Pons (tissue), 1 donor: ENCODE results near the gene SLC16A4.
"Not testable (repeated sequence)": the region's sequence is repeated elsewhere in the genome, so short reads cannot be mapped to it uniquely, and the experiment has no call there.

ENCODE experiments used
- DNase-seq: peaks from one replicate; pipeline ENCODE4 v3.0.0-alpha.2; 2016; ENCODE audit warnings: low spot score

SLC16A4 gene

GRCh38 chr1:110408488-110408887 lies 17.7 kb upstream of the SLC16A4 start:
- DNase-seq, result no peak

- peak; percentile 86 for DNase-seq
These were observed 16.7 kb upstream of the SLC16A4 start, which contains the start of gene LAMTOR5 for GRCh38 chr1:110407260-110408210. LAMTOR5 (minus strand) TSS chr1:110407694; CDS start chr1:110407620, 74 bp downstream.

- not testable (repeated sequence) for DNase-seq
These were observed 15.6 kb upstream of the SLC16A4 start for GRCh38 chr1:110406407-110406806.

- no peak for DNase-seq
These were observed 13.6 kb upstream of the SLC16A4 start for GRCh38 chr1:110404401-110404800.

GRCh38 chr1:110403805-110404204 lies 13.0 kb upstream of the SLC16A4 start:
- DNase-seq, result no peak

DNA sequence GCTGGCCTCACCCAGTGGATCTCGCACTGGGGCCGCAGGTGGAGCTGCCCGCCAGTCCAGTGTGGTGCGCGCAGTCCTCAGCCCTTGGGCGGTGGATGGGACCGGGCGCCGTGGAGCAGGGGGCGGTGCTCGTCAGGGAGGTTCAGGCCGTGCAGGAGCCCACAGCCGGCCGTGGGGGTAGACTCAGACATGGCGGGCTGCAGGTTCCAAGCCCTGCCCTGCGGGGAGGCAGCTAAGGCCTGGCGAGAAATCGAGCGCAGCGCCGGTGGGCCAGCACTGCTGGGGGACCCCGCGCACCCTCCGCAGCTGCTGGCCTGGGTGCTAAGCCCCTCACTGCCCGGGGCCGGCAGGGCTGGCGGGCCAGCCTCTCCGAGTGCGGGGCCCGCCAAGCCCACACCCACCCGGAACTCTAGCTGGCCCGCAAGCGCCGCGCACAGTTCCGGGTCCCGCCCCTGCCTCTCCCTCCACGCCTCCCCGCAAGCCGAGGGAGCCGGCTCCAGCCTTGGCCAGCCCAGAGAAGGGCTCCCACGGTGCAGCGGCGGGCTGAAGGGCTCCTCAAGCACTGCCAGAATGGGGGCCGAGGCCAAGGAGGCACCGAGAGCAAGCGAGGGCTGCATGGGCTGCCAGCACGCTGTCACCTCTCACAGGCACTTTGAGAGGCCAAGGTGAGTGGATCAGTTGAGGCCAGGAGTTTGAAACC lies 5.6 kb upstream of the SLC16A4 start:
- not testable (repeated sequence) for DNase-seq

DNA sequence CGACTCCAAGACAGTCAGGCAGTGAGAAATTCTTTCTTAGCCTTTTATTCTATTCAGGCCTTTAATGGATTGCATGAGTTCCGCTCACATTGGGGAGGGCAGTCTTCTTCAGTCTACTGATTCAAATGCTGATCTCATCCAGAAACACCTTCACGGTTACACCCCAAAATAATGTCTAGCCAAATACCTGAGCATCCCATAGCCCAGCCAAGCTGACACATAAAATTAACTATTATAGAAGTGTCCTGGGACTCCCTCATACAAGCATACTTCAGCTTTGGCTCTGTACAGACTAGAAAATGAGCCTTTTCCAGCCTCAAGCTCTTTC lies 3.6 kb upstream of the SLC16A4 start:
- no peak for DNase-seq

- no peak for DNase-seq
These were observed 3.1 kb upstream of the SLC16A4 start for GRCh38 chr1:110393691-110394492.

GRCh38 chr1:110393286-110393685 lies 2.5 kb upstream of the SLC16A4 start:
- DNase-seq, result no peak

- DNase-seq, result peak; percentile 7
These were observed 730 bp downstream of the SLC16A4 start for GRCh38 chr1:110390096-110390495.

DNA sequence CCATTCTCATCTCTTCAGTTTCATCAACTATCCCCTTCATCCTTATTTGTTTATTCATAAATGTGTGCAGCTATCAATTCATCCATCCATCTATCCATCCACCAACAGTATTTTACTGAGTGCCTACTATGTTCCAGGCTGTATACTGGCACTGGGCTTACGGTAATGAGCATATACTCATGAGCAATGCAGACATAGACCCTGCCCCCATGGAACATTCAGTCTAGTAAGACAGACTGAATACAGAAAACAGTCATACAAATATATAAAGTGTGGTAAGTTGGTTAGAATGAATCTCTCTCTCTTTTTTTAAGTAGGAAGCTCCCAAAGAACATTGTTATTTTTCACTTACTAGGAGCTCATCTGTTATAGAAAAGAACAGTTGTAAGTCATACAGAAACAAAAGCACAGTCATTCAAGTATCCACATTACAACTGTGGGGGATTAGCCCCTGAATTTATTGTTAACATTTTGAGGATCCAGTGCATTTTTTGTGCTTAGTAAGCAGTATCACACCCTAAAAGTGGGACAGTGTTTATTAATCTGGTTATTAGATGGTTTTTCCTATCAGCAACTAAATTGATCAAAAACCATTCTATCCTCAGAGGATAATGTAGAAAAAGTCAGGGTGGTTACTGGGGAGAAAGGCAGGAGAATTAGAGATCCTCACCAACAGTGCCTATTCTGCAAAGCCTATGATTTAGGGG lies 3.6 kb downstream of the SLC16A4 start:
- no peak for DNase-seq

DNA sequence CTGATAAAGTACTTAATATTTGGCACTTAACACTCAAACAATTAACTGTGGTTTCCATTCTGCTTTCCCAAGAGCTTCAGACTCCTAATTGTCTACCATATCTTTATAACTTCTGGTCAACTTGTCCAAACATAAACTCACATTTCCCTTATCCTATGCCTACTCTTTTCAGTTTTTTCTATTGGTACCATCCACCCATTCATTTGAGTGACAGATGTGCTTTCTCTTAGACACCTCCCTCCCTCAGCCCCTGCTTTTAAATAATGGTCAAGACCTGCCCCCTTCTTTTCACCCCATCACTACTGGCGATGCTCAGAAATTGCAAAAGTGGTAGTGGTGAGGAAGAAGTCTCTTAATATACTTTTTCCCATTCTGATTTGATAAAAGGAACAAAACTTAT lies 5.5 kb downstream of the SLC16A4 start:
- no peak for DNase-seq

DNA sequence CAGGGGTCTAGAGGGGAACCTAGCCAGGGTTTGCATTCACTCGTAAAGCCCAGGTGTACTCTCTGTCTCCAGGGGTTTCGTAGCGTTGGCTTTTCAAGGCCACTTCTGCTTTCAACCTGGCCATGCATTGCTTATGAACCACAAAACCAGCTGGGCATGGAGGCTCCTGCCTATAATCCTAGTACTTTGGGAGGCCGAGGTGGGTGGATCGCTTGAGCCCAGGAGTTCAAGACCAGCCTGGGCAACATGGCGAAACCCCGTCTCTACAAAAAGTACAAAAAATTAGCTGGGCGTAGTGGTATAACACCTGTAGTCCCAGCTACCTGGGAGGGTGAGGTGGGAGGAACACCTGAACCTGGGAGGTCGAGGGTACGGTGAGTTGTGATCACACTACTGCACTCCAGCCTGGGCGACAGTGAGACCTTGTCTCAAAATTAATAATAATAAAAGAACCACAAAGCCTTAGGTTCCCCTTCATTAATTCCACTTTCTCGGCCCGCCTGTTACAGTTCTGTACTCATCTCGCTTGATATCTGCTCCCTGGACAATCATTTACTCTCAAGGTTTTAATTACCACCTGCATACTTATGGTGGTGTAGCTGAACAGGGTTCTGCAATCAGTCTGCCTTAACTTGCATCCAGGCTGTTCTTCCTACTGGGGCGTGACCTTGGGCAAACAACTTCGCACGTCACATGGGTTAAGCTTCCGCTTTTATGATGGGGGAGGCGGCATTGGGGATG lies 6.1 kb downstream of the SLC16A4 start:
- DNase-seq, result no peak

DNA sequence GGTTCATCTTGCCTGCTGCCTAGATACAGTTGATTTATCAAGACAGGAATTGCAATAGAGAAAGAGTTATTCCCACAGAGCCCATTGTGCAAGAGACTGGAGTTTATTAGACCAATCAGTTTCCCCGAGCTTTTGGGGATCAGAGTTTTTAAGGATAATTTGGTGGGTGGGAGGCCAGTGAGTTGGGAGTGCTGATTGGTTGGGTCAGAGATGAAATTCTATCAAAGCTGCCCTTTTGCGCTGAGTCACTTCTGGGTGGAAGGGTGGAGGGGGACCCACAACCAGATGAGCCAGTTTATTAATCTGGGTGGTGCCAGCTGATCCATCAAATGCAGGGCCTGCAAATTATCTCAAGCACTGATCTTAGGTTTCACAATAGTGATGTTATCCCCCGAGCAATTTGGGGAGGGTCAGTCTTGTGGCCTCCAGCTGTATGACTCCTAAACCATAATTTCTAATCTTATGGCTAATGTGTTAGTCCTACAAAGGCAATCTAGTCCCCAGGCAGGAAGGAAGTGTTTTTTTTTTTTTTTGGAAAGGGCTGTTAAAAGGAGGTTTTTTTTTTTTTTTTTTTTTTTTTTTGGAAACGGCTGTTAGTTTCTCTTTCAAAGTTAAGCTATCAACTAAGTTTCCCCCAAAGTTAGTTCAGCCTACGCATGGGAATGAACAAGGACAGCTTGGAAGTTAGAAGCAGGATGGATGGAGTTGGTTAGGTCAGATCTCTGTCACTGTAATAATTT lies 7.4 kb downstream of the SLC16A4 start:
- no peak for DNase-seq

GRCh38 chr1:110380672-110381283 lies 10.0 kb downstream of the SLC16A4 start:
- DNase-seq, result no peak

- no peak for DNase-seq
These were observed 15.3 kb downstream of the SLC16A4 start for GRCh38 chr1:110375490-110375889.

- no peak for DNase-seq
These were observed 20.0 kb downstream of the SLC16A4 start for GRCh38 chr1:110370827-110371226.

DNA sequence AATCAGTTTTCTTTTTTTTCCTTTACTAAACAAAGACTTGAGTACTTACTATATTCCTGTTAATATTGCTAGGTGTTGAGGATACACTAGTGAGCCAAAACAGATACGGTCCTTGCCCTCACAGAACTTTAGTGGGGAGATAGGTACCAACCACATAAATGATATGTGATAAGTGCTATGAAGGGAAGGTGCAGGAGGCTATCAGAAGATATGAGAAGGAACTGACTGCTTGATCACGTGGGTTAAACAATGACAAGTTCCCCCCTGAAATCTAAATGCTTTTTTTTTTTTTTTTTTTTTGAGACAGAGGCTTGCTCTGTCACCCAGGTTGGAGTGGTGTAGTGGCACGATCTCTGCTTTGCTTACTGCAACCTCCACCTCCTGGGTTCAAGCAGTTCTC lies 26.6 kb downstream of the SLC16A4 start:
- no peak for DNase-seq

GRCh38 chr1:110361856-110362255 lies 29.0 kb downstream of the SLC16A4 start:
- DNase-seq, result no peak

- DNase-seq, result no peak
These were observed 30.4 kb downstream of the SLC16A4 start for GRCh38 chr1:110360431-110360830.
